COLO829 (cell line): ENCODE data around the gene GET3.
"Not testable (repeated sequence)": the region's sequence is repeated elsewhere in the genome, so short reads cannot be mapped to it uniquely, and the experiment has no call there.

ENCODE experiments used
- DNase-seq: peaks from one replicate; pipeline ENCODE4 v3.0.0; 2012; ENCODE audit warnings: low spot score

GET3 gene

GRCh38 chr19:12792051-12792852 lies 55.0 kb downstream of the GET3 start:
- no peak for DNase-seq

GRCh38 chr19:12792853-12793289 lies 55.6 kb downstream of the GET3 start:
- no peak for DNase-seq

GRCh38 chr19:12793290-12794195 lies 56.2 kb downstream of the GET3 start:
- DNase-seq, result peak; percentile 99

GRCh38 chr19:12794196-12794941 lies 57.1 kb downstream of the GET3 start:
- no peak for DNase-seq

GRCh38 chr19:12794971-12795381 lies 57.7 kb downstream of the GET3 start:
- no peak for DNase-seq

- DNase-seq, result no peak
These were observed 59.1 kb downstream of the GET3 start for GRCh38 chr19:12796146-12797071.

- DNase-seq, result no peak
These were observed 59.9 kb downstream of the GET3 start for GRCh38 chr19:12797141-12797587.

- DNase-seq, result not testable (repeated sequence)
These were observed 60.3 kb downstream of the GET3 start for GRCh38 chr19:12797607-12798006.
